ENCODE results near the gene SLC24A4.
A peak's percentile ranks its signal among the peaks of the same experiment; 100 is the strongest.

SLC24A4 gene

DNA sequence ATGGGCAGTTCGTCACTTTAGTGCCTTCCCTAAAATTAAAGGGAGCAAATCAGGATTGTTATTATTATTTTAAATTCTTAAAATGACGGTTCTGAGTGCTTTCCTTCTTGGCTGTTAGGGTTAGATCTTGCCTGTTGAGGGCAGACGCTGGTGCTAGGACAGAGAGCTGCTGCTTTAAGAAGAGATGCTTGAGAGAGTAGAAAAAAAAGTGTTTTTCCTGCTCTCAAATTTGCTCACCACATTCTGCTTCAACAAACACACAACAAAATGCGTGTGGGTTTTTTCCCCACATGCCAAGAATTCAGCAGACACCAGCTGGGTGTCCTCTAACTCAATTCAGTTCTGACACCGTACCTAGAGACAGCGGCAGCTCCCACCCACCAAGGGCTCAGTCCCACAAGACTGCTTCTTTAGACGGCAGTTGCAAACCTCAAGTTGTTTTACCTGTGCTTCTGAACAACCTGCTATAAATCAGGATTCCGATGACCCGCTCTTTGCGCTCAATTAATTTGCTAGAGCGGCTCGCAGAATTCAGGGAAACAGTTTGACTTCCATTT is 114.8 kb downstream of the SLC24A4 start:
- no peak for DNase-seq (ENCODE audit: low spot score)

DNA sequence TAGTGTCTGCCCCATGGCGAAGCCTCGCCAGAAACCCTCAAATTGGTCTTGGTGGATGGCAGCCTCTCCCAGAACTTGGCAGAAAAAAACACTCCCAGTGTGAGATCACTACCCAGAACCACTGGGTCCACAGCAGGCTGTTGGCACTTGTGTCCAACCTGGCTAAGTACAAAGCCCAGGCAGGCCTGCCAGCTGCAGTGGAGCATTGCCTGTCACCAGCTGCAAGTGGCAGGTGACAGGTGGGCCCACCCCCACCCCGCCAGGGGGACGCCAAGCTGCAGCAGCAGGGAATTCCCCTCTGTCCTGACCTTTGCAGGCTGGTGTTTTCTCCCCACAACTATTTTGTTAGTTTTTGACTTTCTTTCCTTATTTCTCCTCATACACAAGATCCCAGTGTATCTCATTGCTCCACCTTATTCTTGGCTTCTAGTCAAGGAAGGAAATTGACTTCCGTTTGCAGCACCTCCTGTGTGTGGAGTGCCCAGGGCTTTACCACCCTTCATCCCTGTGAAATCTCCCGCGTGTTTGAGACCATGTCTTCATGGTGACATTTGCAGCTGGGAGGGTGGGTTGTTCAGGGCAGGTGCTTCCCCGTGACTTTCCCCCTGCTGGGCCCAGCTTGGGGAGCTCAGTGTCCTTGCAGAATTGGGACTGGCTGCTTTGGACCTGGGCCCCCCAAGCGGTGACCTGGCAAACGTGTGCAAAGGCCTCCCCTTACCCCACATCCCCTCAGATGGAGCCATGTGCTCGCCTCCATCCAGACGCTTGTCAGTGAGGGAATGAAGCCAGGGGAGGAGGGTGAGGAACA is 116.8 kb downstream of the SLC24A4 start:
- no peak for DNase-seq (ENCODE audit: low spot score)

DNA sequence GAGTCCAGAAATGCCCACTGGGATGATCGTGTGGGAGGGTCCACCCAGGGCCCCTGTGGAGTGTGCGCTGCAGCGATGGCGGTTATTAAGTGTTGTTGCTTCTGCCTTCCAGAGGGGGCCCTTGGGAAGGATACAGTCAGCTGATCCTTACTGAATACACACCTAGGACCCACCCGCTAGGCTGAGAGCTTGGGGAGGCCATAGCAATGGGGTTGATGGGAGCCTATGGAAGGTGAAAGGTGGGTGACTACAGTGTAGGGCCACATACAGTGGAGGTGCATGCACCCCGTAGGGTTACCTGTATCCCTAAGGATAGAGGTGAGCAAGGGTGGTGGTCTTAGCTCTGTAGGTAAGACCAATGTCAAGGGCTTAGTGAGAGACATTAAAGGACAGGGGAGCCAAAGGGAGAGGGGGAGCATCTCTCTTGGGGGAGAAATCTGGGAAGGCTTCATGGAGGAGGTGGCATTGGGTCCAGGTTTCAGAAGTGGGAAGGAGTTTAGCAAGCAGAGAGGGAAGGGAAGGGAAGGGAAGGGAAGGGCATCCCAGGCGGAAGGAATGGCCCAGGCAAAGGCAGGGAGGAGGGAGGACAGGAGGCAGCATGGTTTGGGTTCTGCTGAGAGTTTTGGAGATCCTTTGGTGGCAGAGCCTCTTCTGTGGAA is 117.5 kb downstream of the SLC24A4 start:
- DNase-seq (ENCODE audit: low spot score): no peak

DNA sequence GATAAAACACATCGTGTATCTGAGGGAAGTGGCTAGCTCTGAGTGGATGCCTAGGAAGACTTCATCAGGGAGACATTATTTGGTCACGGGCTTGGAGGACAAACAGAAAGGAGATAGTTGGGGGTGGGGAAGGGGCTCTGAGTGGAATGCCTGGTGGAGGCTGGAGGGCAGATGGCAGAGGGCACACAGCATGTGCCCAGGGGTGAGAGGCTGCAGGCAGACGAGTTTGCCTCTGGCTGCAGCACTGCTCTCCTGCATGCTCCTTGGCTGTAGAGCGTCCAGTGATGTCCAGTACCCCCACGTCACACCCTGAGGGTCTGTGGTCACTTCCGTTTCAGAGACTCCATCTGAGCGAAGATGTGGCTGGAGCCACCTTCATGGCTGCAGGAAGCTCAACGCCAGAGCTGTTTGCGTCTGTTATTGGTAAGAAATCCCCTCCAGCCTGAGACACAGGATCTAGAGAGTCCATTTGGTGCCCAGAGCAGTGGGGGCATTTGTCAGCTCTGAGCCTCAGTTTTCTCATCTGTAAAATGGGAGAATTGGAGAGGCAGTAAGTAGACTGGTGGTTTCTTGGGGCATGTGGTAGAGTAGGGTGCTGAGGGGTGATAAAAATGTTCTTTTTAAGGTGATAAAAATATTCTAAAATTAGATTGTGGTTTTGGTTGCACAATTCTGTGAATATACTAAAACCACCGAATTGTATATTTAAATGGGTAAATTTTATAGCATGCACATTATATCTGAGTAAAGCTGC is 119.0 kb downstream of the SLC24A4 start:
- no peak for DNase-seq (ENCODE audit: low spot score)

GRCh38 chr14:92443167-92443566 is 120.2 kb downstream of the SLC24A4 start:
- no peak for DNase-seq (ENCODE audit: low spot score)

DNA sequence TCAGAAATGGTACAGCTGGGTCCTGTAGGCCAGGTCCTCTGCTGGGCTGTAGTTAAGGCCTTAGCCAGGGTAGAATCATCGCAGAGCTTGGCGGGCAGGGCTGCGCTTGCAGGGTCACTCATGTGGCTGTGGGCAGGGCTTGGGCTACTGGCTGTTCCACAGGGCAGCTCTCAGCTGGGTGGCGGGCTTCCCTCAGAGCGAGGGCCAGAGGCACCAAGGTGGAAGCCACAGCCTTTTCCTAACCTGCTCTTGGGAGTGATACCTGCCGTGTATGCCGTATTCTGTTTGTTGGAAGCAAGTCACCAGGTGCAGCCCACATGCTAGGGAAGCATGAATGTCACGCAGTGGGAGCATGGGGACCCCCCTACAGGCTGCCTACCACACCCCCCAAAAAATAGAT is 120.8 kb downstream of the SLC24A4 start:
- DNase-seq (ENCODE audit: low spot score): peak; percentile 41

DNA sequence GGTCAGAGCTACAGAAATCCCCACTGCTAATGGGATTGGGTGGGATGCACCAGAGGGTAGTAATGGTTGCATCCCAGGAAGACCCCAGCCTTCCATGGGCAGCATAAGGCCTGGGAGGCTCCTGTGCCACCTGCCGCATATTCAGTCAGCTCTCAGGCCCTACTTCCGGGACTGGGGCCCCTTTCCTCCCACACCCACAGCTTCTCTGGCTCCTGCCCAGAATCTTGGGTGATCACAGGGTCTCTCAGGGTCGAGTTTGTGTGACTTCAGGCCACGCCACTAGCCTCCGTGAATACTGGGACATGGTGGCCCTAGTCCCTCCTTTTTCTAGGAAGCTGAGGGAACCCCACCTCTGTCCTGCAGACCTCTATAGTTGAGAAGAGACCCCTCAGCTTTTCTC is 123.8 kb downstream of the SLC24A4 start:
- no peak for DNase-seq (ENCODE audit: low spot score)

DNA sequence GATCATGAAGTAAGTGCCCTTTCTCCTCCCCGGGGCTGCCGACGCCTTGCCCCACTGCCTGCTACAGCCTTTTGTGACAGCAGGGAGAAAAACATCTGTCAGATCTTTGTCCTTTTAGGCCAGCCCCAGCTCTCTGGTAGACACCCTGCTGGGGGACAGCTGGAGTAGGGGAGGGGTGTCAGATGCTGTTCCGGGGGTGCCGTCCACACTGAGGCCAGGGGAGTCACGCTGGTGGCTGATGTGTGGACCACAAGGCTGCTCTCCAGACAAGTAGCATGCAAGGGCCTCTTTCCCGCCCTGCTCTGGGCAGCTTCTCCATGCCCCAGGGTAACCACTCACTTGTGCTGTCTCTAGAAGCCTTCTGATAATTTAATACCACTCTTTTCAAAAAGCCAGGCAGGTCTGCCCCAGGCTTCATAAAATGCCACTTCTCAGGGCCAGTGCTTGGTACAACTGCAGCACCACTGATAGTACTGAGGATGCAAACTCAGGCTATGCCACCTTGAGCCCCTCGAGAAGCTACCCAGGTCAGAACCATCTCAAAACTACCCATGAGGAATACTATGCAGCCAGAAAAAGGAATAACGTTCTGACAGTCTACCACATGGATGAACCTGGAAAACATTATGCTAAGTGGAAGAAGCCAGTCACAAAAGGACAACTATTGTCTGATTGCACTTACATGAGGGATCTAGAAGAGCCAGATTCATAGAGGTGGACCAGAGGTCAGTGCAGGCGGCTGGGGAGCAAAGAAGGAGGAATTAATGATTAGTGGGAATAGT is 124.6 kb downstream of the SLC24A4 start:
- no peak for DNase-seq (ENCODE audit: low spot score)

- DNase-seq (ENCODE audit: low spot score): no peak
Observed at GRCh38 chr14:92448786-92449185, 125.8 kb downstream of the SLC24A4 start.

GRCh38 chr14:92449404-92450181 is 126.6 kb downstream of the SLC24A4 start:
- DNase-seq (ENCODE audit: low spot score): no peak

GRCh38 chr14:92450351-92451070 is 127.5 kb downstream of the SLC24A4 start:
- DNase-seq (ENCODE audit: low spot score): no peak

DNA sequence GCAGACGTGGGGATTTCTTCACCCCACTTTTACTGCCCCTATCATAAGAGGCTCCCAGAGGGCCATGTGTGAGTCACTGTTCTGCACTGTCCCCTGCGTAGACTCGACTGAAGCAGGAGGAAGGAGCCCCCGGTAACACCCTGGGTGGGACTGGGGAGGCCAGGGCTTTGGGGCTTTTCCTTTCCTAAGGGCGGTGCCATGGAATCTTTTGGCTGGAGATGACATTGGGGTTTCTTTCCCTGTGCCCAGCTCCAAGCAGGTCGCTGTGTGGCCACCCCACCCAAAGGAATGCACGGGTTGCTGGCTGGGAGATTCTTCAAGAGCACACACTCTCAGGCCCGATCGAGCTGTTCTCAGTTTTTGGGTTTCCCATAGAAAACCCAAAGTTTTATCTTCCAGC is 128.3 kb downstream of the SLC24A4 start:
- DNase-seq (ENCODE audit: low spot score): no peak

DNA sequence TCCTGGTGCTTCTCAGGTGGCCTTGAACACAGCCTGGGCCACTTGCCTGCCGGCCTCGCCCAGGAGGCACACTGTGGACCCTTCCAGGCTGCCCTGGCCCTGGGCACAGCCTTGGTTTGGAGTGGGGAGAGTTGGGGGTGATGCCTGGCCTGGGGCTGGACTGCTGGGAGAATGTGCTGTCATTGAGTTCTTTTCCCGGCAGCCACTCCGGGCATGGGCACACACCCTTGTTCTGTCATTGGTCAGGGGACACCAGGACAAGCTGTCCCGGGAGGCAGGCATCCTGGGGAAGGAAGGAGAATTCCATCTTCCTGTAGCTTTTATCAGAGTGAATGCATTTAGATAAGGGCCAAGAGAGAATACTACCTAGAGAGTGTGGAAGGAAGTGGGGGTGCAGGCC is 128.8 kb downstream of the SLC24A4 start:
- no peak for DNase-seq (ENCODE audit: low spot score)

DNA sequence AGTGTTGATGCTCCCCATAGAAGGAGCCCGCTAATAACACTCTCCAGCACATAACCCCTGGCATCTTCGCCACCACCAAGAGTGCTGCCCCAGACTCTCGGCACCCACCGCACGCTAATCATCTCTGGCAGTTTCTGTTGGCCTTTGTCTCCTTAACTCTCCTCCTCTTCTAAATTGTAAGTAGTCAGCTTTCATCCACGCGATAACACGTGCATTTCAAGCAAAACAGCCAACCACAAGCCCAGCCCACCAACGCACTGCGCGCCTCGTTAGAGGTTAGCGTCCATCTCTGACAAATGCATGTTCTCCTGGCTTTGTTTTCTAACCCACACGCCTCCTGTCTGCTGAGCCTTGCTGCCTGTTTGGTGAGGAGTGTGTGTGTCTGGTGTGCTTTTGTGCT is 129.5 kb downstream of the SLC24A4 start:
- no peak for DNase-seq (ENCODE audit: low spot score)

DNA sequence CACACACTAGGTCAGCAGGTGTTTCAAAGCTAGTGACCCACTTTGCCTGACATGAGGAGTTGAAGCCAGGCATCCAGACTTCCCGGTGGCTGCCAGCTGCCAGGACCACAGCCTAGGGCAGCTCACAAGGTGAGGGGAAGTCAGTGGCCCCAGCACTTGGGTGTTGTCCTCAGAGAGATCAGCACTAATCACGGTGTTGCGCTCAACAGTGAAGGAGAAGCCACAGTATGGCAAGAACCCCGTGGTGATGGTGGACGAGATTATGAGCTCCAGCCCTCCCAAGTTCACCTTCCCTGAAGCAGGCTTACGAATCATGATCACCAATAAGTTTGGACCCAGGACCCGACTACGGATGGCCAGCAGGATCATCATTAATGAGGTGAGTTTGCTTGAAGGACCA is 130.7 kb downstream of the SLC24A4 start:
- DNase-seq (ENCODE audit: low spot score): no peak

- DNase-seq (ENCODE audit: low spot score): no peak
Observed at GRCh38 chr14:92455231-92455630, 132.3 kb downstream of the SLC24A4 start.

DNA sequence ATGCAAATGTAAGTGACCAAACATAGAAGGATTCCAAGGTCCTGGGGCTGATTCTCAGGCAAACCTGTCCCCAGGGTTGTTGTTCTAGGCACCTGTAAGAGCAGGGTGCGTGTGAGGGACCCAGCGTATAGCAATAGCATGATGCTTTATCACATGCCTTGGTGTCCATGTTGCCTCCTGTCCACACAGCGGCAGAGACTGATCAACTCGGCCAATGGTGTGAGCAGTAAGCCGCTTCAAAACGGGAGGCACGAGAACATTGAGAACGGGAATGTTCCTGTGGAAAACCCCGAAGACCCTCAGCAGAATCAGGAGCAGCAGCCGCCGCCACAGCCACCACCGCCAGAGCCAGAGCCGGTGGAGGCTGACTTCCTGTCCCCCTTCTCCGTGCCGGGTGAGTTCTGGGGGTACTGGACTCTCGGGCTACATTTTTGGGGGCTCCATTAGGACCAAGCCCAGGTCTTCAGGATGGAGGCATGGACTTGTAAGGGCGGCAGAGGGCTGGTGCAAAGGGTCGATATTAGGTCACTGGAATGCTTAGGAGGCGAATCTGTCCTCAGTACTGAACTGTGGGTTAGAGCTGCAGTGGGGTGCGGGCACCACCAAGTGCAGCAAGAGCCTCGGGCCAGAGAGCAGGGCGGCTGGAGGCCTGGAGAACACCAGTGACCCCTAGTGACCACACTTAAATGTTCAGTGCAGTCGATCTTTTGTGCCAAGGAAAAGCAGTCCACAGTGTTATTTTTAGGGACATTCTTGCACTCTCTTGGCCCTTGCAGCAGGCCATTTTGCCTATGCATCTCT is 133.4 kb downstream of the SLC24A4 start:
- DNase-seq (ENCODE audit: low spot score): peak; percentile 91

DNA sequence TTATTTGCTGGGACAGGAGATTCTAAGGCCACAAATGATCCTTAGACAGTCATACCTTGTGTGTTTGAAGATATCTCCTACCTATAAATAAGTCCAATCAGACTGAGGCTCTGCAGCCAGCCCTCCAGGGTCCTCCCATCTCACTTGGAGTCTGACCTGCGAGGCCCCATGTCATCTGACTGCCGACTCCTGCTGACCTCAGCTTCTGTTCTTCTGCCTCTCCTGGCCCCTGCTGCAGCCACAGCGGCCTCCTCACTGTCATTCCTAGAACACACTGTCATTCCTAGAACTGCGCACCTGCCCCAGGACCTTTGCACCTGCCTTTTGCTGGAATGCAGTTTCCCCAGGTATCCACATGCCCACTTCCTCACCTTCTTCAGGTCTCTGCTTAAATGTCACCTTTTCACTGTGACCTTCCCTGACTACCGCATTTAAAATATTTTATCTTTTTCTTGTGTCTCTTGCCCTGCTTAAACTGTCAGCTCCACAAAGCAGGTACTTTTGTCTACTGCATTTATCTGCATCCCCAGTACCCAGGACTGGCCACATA is 134.1 kb downstream of the SLC24A4 start:
- no peak for DNase-seq (ENCODE audit: low spot score)

Data from GM03348 (cell line).